HG02852 (cell line): ENCODE data around the gene HRC.
"Not testable (repeated sequence)": the region's sequence is repeated elsewhere in the genome, so short reads cannot be mapped to it uniquely, and the experiment has no call there.

ENCODE experiments used
- ATAC-seq: cut with Tn5 transposase; IDR thresholded peaks from one replicate; pipeline ENCODE4 v1.9.1; 2021; ENCODE audit warnings: mild to moderate bottlenecking, moderate library complexity; ENCODE audit not compliant: unreplicated experiment

The HRC gene

GRCh38 chr19:49155005-49155819 is at the start of gene HRC:
Gene HRC, minus strand, starts transcription at chr19:49155396. Its CDS starts 159 bp downstream, at chr19:49155237.
- no peak for ATAC-seq

GRCh38 chr19:49201042-49201441 is 45.8 kb upstream of the HRC start:
- ATAC-seq, result no peak

DNA sequence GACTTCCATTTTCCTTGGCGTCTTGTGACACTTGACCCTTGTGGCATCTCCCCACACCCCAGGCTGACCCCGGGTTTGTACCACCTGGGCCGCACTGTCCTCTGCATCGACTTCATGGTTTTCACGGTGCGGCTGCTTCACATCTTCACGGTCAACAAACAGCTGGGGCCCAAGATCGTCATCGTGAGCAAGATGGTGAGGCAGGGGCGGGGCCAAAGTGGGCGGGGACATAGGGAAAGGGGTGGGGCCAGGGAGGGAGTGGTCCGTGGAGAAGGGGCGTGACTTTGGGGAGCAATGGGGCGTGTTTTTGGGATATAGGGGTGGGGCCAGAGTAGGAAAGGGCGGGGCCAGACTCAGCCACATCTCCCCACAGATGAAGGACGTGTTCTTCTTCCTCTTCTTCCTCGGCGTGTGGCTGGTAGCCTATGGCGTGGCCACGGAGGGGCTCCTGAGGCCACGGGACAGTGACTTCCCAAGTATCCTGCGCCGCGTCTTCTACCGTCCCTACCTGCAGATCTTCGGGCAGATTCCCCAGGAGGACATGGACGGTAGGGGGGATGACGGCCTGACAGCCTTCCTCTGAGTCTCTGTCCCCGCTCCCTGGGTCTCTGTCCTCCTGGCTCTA is 45.2 kb upstream of the HRC start:
- ATAC-seq, result no peak

DNA sequence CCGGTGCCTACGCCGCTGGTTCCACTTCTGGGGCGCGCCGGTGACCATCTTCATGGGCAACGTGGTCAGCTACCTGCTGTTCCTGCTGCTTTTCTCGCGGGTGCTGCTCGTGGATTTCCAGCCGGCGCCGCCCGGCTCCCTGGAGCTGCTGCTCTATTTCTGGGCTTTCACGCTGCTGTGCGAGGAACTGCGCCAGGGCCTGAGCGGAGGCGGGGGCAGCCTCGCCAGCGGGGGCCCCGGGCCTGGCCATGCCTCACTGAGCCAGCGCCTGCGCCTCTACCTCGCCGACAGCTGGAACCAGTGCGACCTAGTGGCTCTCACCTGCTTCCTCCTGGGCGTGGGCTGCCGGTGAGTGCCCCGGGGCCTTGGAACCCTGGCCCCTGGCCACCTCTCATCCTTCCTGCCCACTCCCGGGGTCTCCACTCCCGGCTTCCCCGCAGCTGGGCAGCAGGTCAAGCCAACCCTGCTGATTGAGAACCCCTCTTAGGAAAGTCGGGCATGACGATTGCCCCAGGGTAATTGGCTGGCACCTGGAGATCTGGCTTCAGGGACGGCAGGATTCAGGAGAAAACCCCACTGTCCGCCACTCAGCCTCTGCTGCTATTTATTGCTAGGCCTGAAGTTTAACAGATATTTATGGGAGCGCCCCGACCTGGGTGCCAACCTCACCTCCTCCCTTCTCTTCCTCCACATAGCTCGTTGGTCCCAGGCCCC is 41.5 kb upstream of the HRC start:
- no peak for ATAC-seq

GRCh38 chr19:49194408-49194807 is 39.2 kb upstream of the HRC start:
- ATAC-seq, result no peak

DNA sequence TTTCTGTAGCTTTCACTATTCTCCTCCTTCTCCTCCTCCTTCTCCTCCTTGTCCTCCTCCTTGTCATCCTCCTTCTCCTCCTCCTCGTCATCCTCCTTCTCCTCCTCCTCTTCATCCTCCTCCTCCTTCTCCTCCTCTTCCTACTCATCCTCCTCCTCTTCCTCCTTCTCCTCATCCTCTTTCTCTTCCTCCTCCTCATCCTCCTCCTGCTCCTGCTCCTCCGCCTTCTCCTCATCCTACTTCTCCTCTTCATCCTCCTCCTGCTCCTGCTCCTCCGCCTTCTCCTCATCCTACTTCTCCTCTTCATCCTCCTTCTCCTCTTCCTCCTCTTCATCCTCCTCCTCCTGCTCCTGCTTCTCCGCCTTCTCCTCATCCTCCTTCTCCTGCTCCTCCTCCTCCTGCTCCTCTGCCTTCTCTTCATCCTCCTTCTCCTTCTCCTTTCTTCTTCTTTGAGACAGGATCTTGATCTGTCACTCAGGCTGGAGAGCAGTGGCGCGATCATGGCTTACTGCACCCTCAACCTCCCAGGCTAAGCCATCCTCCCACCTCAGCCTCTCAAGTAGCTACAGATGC is 38.7 kb upstream of the HRC start:
- no peak for ATAC-seq

DNA sequence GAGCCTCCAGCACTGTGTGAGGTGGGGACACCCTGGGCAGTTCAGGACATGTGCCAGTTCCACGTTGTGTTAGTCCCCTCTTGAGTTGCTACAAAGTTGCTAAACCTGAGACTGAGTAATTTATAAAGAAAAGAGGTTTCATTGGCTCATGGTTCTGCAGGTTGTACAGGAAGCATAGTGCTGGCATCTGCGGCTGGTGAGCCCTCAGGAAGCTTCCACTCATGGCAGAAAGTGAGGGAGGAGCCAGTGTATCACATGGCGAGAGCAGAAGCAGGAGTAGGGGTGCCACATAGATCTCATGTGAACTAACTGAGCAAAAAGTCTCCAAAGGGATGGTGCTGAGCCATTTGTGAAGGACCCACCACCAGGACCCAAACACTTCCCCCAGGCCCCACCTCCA is 35.6 kb upstream of the HRC start:
- no peak for ATAC-seq

DNA sequence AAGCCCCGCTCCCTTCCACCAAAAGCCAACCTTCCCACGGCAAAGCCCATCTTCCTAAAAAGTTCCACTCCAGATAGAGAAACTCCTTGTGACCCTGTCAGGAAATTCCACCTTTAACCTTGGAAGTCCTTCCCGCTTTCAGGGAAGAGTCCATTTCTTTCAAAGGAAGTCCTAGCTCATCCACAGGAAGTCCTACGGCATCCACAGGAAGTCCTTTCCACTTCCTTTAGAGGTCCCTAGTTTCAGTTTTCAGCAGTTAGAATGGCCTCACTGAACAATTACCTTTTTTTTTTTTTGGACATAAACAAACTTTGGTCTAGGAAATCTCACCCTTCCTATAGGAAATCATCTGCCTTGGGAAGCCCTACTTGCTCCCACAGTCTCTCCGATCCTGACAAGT is 34.1 kb upstream of the HRC start:
- no peak for ATAC-seq

DNA sequence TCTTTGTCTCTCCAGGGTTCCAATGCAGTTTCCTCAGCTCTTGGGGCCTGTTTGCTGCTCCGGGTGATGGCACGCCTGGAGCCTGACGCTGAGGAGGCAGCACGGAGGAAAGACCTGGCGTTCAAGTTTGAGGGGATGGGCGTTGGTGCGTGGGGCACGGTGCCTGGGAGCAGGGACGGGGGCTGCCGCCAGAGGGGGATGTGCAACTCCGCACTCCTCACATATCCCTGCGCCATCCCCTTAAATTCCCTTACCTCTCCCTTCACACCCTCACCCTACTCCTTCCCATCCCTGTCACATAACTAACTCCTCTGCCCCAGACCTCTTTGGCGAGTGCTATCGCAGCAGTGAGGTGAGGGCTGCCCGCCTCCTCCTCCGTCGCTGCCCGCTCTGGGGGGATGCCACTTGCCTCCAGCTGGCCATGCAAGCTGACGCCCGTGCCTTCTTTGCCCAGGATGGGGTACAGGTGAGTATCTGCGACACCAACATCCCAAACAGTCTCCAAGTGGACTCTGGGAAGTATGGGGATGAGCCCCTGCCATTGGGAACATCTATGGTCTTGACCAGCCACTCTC is 33.5 kb upstream of the HRC start:
- ATAC-seq, result no peak

- ATAC-seq, result no peak
Observed at GRCh38 chr19:49186108-49186507, 30.9 kb upstream of the HRC start.

GRCh38 chr19:49182848-49183375 is 27.7 kb upstream of the HRC start:
- ATAC-seq, result no peak

- ATAC-seq, result not testable (repeated sequence)
Observed at GRCh38 chr19:49182010-49182847, 27.0 kb upstream of the HRC start.

GRCh38 chr19:49180659-49181058 is 25.5 kb upstream of the HRC start:
- no peak for ATAC-seq

- ATAC-seq, result no peak
Observed at GRCh38 chr19:49173198-49173597, 18.0 kb upstream of the HRC start.

GRCh38 chr19:49168421-49168820 is 13.2 kb upstream of the HRC start:
- no peak for ATAC-seq

DNA sequence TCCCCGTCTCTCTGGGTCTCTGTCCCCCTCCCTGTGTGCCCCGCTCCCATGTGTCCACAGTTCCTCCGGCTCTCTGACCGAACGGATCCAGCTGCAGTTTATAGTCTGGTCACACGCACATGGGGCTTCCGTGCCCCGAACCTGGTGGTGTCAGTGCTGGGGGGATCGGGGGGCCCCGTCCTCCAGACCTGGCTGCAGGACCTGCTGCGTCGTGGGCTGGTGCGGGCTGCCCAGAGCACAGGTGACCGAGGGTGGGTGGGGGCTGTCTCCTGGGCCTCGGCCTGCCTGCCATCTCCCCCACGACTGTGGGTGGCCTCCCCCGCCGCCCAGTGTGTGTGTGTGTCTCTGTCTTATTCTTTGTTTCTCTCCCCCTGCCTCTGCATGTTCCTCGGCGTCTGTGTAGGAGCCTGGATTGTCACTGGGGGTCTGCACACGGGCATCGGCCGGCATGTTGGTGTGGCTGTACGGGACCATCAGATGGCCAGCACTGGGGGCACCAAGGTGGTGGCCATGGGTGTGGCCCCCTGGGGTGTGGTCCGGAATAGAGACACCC is 12.7 kb upstream of the HRC start:
- no peak for ATAC-seq

DNA sequence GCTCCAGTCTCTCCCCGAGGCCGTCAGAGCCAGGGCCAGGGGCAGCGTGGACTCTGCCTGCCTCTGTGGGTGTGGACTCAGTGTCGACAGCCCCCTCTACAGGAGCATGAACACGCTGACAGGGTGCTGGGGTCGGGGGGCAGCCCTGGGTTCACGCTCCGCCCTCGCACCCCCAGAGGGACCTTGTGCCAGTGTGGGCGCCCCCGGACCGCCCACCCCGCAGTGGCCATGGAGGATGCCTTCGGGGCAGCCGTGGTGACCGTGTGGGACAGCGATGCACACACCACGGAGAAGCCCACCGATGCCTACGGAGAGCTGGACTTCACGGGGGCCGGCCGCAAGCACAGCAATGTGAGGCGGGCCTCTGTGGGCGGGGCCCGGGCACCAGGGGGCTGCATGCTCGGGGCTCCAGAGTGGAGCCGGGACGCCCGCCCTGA is 10.7 kb upstream of the HRC start:
- no peak for ATAC-seq

DNA sequence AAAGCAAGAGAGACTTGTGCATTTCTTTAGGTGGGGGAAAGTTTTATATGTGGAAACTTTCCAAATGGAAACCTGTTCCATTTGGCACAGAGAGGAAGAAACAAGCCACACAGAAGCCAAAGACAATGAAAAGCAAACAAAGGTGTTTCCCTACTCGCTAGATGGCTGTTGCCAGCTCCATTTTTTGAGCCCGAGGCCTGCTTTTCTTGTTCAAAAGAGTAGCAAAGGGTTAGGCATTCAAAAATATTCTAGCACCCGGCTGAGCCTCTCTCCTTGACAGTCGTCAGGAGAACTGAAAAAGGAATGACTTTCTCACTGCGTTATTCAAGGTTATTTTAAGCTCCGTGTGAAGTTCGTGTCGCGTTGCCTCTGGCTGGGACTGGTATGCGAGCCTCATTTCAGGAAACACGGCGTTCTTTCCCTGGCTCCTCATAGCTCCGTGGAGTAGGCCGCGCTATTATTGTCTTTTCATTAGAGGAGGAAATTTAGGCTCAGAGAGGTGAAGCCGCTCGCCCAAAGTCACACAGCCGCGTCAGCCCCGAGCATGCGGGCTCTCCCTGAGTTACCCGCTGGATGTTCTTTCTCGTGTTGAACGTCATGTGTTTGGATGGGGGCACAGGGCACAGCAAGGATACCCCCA is 10.0 kb upstream of the HRC start:
- no peak for ATAC-seq

DNA sequence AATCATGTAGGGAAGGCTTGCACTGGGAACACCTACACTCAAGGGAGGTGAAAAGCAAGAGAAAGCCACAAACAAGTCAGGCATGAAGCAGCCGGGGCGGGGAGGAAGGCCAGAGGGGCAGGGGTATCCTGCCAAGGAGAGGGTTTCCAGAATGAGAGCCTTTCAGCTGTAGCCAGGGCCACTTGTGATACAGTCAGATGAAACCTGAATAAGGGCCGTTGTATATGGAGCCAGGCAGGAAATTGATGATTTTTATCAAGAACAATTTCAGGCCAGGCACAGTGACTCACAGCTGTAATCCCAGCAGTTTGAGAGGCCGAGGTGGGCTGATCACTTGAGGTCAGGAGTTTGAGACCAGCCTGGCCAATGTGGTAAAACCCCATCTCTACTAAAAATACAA is 6.8 kb upstream of the HRC start:
- no peak for ATAC-seq
